Esophagus squamous epithelium (tissue), 5 donors: Measurements from ENCODE around the gene KIAA1191. TPM values are rescaled to one million over a fixed set of nuclear protein-coding genes. Genes with fewer than 3 reads are reported as not detected.

ENCODE experiments used
- DNase-seq: peaks from one replicate; lab custom pipeline; 2025; lab: John Stamatoyannopoulos, UW
- H3K27ac ChIP-seq, 4 donors: fragments of 200-600 bp; sonication (generic); one replicate each; pipeline ENCODE4 v1.5.1; 2016 to 2019; ENCODE audit warnings: mild to moderate bottlenecking in 1 of 4
- H3K27me3 ChIP-seq, 4 donors: fragments of 200-600 bp; sonication (generic); 1 replicate in 3 of 4; 2 replicates in 1 of 4; pipeline versions ENCODE4 v1.5.1 to v1.6.0; 2017 to 2021; ENCODE audit warnings: antibody characterized with exemption in 1 of 4
- H3K36me3 ChIP-seq, 3 donors: fragments of 200-600 bp; sonication (generic); one replicate each; pipeline ENCODE4 v1.5.1; 2016 to 2019
- H3K4me1 ChIP-seq, 3 donors: fragments of 200-600 bp; sonication (generic); one replicate each; pipeline ENCODE4 v1.5.1; 2017 to 2019
- H3K4me3 ChIP-seq, 4 donors: fragments of 200-600 bp; sonication (generic); 1 replicate in 3 of 4; 2 replicates in 1 of 4; pipeline ENCODE4 v1.5.1; 2016 to 2019; ENCODE audit warnings: mild to moderate bottlenecking in 2 of 4, moderate library complexity in 1 of 4
- H3K9me3 ChIP-seq, 3 donors: fragments of 200-600 bp; sonication (generic); one replicate each; pipeline ENCODE4 v1.5.1; 2016 to 2019
- POLR2A ChIP-seq, 4 donors: fragments of 450-650 bp; IDR thresholded peaks; one replicate each; pipeline ENCODE4 v1.6.1; 2017; ENCODE audit warnings: antibody characterized with exemption in 4 of 4, mild to moderate bottlenecking in 4 of 4, moderate library complexity in 3 of 4
- whole genome bisulfite sequencing, 2 donors: methylation state at CpG; one replicate each; pipeline ENCODE4 v1.1.5; 2018; 5-methylcytosine and 5-hydroxymethylcytosine counted together
- intact Hi-C: fragments of 100-400 bp; cut with DNase I; formaldehyde crosslinking; loops from one replicate; pipeline ENCODE4 v1.15.0; 2022
- total RNA-seq, 4 donors: library from RNA; depleted of rRNA; stranded (reverse); fragments of >200 nt; gene quantifications; one replicate each; pipeline ENCODE4 v1.1.0, GENCODE V29; 2016
- TF ChIP-seq, protein P1 (sequence below), 6 experiments: fragments of 450-650 bp in 4 of 6; fragments of 200-600 bp in 2 of 6; sonication (generic) in 2 of 6; IDR thresholded peaks; one replicate each; pipeline ENCODE4 v1.5.1; 2016 to 2019; ENCODE audit warnings: antibody characterized with exemption in 6 of 6, mild to moderate bottlenecking in 4 of 6, moderate library complexity in 4 of 6
- donor health status: DM: yes; HTN: yes; CAD: no.

The KIAA1191 gene
- total RNA-seq, 4 donors from 2014 or later: 57.0 to 99.9 (median 73.7) TPM

DNA sequence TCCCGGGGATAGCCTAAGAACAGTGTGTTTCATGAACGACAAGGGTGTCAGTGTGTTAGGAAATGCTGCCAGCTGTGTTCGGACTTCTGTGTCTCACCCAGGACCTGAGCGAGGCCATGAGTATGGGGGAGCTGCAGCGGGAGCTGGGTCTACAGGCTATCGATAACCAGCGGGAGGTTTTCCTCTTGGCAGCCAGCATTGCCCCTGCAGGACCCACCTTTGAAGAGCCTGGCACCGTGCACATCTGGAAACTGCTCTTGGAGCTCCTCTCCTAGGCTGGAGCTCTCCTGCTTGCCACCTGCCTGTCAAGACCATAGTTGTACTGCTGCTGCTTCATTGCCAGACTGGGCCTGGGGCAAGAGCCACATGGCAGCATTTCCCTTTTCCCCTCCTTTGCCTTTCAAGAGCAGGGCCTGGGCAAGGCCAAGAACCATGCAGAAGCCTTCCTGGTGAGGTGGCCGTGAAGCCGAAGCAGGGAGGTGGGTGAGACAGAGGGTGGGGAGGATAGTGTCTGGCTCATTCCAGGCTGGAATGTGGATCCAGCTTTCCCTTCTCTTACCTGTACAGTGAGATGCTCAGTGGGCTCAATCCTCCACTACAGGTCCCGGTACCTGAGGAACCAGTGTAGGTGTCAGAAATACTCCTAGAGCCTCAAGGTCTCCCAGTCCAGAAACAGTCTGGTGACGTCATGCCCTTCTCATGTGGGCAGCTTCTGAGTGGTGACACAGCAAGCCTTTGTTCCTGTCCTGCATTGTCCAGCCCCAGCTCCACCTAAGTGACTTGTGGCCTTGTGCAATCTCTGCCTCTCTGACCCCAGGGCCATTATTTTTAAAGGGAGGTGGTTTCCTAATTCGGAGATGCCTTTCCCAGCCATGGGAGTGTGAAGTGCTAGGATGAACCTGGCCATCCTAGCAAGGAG is 10.3 kb upstream of the KIAA1191 start:
- TF ChIP-seq, protein P1, sequence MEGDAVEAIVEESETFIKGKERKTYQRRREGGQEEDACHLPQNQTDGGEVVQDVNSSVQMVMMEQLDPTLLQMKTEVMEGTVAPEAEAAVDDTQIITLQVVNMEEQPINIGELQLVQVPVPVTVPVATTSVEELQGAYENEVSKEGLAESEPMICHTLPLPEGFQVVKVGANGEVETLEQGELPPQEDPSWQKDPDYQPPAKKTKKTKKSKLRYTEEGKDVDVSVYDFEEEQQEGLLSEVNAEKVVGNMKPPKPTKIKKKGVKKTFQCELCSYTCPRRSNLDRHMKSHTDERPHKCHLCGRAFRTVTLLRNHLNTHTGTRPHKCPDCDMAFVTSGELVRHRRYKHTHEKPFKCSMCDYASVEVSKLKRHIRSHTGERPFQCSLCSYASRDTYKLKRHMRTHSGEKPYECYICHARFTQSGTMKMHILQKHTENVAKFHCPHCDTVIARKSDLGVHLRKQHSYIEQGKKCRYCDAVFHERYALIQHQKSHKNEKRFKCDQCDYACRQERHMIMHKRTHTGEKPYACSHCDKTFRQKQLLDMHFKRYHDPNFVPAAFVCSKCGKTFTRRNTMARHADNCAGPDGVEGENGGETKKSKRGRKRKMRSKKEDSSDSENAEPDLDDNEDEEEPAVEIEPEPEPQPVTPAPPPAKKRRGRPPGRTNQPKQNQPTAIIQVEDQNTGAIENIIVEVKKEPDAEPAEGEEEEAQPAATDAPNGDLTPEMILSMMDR (IDR thresholded peaks at IDR 0.05): no peak
- no peak for TF ChIP-seq POLR2A (IDR thresholded peaks at IDR 0.05)
- WGBS, 2 donors: 94 to 97% methylated on average over 6 to 11 of the region's 13 CpGs
- H3K27ac ChIP-seq: no peak overlapping the region

DNA sequence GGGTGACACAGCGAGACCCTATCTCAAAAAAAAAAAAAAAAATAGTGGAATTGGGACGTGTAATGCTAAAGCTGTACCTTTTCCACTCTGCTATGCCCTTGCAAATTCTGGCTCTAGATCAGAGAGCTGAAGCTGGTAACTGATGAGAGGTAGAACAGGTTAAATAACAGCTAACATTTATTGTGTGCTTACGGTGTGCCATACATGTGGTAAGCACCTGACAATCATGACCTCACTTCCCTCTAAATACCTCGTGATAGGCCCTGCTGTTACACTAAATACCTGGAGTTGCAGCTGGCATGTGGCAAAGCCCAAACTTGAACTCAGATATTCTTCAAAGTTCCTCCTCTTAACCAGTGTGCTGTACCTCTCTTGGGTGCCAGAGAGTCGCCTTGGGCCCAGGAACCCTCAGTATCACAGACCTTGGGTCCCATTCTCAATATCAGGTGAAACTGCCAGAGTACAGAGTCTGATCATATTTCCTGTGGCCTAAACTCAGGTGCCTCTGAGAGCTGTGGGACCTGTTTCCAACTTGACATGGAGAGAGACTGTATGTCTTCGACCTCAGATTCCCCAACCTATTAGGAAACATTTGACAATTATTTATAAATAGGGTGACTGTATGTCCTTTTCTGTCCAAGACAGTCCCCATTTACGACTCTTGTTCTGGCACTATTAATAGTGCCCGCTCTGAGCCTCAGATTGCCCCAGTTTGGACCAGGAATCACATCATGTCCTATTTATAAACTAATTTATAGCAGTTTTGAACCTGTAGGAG is 8.6 kb upstream of the KIAA1191 start:
- no peak overlapping the region for H3K4me3 ChIP-seq
- intact Hi-C loops: no loop called here
- DNase-seq: no peak
- H3K4me1 ChIP-seq: peaks cover 0 to 28% (median 5%) of the 10 kb centered on the region in 3 donors
- TF ChIP-seq POLR2A (IDR thresholded peaks at IDR 0.05): no peak
- TF ChIP-seq, protein P1 (IDR thresholded peaks at IDR 0.05): no peak
- H3K9me3 ChIP-seq: no peaks in the 10 kb centered on the region
- peaks cover 0 to 53% (median 5%) of the 10 kb centered on the region in 3 donors for H3K36me3 ChIP-seq
- 81 to 84% methylated on average over 8 of the region's 8 CpGs for WGBS, 2 donors
- no peaks in the 10 kb centered on the region for H3K27me3 ChIP-seq
- no peak overlapping the region for H3K27ac ChIP-seq

More for the DNA sequence above, 10.3 kb upstream of the KIAA1191 start:
- intact Hi-C loops: no loop called here
- no peaks in the 10 kb centered on the region for H3K9me3 ChIP-seq
- peaks cover 0 to 16% (median 0%) of the 10 kb centered on the region in 3 donors for H3K4me1 ChIP-seq
- H3K27me3 ChIP-seq: no peaks in the 10 kb centered on the region
- H3K36me3 ChIP-seq: peaks cover 0 to 53% (median 5%) of the 10 kb centered on the region in 3 donors
- no peak overlapping the region for H3K4me3 ChIP-seq
- no peak for DNase-seq

DNA sequence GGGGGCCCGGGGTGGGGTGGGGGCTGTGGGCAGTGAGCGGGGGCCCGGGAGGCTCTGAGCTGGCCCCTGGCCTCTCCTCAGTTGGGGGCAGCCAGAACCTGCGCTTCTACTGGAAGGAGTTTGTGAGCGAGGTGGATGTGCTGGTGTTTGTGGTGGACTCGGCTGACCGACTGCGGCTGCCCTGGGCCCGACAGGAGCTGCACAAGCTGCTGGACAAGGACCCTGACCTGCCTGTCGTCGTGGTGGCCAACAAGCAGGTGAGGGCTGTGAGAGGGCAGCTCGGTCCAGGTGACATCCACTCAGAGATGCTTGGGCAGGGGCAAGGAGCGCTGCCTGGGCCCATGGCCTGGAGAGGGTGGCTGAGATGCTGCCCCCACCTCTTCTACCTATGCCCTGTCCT is 7.2 kb upstream of the KIAA1191 start:
- DNase-seq: no peak
- WGBS, 2 donors: 96 to 100% methylated on average over 1 to 10 of the region's 13 CpGs
- no peaks in the 10 kb centered on the region for H3K9me3 ChIP-seq
- peaks cover 0 to 53% (median 5%) of the 10 kb centered on the region in 3 donors for H3K36me3 ChIP-seq
- H3K27me3 ChIP-seq: no peaks in the 10 kb centered on the region
- H3K4me1 ChIP-seq: peaks cover 0 to 35% (median 9%) of the 10 kb centered on the region in 3 donors
- TF ChIP-seq POLR2A (IDR thresholded peaks at IDR 0.05): no peak
- TF ChIP-seq, protein P1 (IDR thresholded peaks at IDR 0.05): no peak
- H3K4me3 ChIP-seq: no peak overlapping the region
- intact Hi-C loops: no loop called here
- H3K27ac ChIP-seq: no peak overlapping the region

DNA sequence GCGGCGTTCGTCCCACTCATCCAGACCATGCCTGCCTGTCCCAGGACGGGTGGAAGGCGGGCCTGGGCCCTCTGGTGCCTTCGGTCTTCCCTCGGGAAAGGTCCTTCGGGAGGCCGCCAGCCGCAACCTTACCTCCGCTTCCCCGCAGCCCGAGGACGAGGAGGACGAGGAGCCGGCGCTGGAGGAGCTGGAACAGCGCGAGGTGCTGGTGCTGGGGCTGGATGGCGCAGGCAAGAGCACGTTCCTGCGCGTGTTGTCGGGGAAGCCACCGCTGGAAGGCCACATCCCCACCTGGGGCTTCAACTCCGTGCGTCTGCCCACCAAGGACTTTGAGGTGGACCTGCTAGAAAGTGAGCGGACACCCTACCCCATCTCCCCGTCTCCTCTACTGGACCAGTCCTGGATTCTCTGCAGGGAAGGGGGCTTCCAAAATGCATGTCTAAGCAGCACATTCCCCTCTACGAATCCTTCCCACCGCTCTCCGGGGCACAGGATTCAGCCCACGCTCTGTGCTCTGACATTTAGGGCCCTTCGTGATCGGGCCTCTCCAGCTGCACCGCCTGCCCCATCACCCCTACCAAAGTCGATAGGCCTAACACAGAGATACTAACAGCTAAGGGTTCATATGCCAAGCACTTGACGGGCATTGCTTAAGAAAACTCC is 4.8 kb upstream of the KIAA1191 start:
- intact Hi-C loops: no loop called here
- peak overlapping the region; percentile 61 to 73 (median 70) for H3K4me3 ChIP-seq
- no peaks in the 10 kb centered on the region for H3K9me3 ChIP-seq
- WGBS, 2 donors: 67 to 90% methylated on average over 11 to 17 of the region's 38 CpGs
- peaks cover 0 to 34% (median 9%) of the 10 kb centered on the region in 3 donors for H3K4me1 ChIP-seq
- peaks cover 0 to 41% (median 5%) of the 10 kb centered on the region in 3 donors for H3K36me3 ChIP-seq
- H3K27me3 ChIP-seq: no peaks in the 10 kb centered on the region
- no peak for DNase-seq
- TF ChIP-seq, protein P1 (IDR thresholded peaks at IDR 0.05): no peak
- TF ChIP-seq POLR2A (IDR thresholded peaks at IDR 0.05): no peak
- H3K27ac ChIP-seq: peak overlapping the region; percentile 76 to 79 (median 78)
